ENCODE data around the gene ZNF280C.

- TF ChIP-seq GATA3 (IDR thresholded peaks at IDR 0.05; ENCODE audit: low read depth, low read length) (no peak), GATA2 (IDR thresholded peaks at IDR 0.05; ENCODE audit: low read depth, low read length) (no peak)
These were observed 22.6 kb downstream of the ZNF280C start for GRCh38 chrX:130246084-130246483.
